HG03039 (cell line): ENCODE results near the gene ZNF846.
"Not testable (repeated sequence)": the region's sequence is repeated elsewhere in the genome, so short reads cannot be mapped to it uniquely, and the experiment has no call there.

Source experiments
- ATAC-seq: cut with Tn5 transposase; IDR thresholded peaks from one replicate; pipeline ENCODE4 v1.9.1; 2021; ENCODE audit warnings: mild to moderate bottlenecking, moderate library complexity; ENCODE audit not compliant: unreplicated experiment

Gene ZNF846

DNA sequence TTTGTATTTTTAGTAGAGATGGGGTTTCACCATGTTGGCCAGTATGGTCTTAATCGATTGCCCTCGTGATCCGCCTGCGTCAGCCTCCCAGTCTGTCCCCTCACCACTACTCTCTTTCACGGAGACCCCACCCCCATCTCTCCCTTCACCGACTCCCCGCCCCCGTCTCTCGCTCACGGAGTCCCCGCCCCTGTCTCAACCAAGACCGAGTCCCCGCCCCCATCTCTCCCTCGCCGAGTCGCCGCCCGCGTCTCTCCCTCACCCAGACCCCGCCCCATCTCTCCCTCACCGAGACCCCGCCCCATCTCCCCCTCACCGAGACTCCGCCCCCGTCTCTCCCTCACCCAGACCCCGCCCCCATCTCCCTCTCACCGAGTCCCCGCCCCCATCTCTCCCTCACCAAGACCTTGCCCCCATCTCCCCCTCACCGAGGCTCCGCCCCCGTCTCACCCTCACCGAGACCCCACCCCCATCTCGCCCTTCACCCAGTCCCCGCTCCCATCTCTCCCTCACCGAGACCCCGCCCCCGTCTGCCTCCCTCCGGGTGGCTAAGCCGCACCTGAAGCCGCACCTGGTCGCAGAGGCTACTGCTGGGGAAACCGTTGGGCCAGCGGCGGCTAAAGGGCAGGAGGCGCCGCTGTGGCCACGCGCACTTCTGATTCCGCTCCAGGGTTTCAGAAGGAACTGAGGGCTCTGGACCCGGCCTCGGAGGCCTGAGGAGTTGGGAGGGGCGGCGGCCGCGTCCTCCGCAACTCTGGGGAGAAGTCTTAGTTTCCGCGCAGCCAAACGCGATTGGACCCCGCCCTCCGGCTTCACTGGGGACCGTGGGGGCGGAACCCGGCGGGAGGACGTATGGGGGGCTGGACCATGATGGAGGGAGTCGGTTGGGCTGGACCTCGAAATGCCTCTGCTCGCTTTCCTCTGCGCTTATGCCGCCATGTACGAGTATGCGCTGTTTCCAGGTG, 17.1 kb upstream of the ZNF846 start:
- ATAC-seq, result peak; percentile 60

GRCh38 chr19:9784163-9784496, 15.6 kb upstream of the ZNF846 start:
- ATAC-seq, result not testable (repeated sequence)

GRCh38 chr19:9782338-9782737, 13.8 kb upstream of the ZNF846 start:
- ATAC-seq, result no peak

DNA sequence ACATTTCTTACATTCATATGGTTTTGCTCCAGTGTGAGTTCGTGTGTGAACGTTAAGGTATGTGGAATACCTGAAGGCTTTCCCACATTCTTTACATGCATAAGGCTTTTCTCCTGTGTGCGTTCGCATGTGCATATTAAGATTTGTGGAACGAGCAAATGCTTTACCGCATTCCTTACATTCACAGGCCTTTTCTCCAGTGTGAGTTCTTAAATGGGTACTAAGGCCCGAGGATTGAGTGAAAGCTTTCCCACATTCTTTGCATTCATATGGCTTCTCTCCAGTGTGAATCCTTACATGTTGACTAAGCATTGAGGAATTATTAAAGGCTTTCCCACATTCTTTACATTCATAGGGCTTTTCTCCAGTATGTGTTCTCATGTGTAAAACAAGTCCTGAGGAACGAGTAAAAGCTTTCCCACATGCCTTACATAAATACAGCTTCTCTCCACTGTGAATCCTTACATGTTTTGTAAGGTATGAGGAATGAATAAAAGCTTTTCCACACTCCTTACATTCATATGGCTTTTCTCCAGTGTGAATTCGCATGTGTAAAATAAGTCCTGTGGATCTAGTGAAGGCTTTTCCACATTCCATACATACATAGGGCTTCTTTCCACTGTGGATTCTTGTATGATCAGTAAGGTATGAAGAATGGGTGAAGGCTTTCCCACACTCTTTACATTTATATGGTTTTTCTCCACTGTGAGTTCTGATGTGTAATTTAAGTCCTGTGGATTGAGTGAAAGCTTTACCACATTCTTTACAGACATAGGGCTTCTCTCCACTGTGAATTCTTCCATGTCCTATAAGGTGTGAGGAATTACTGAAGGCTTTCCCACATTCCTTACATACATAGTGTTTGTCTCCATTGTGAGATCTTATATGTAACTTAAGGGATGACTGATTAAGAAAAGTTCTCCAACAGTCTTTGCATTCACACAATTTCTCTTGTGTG, 10.7 kb downstream of the ZNF846 start:
- ATAC-seq, result no peak

GRCh38 chr19:9752701-9753443, 15.7 kb downstream of the ZNF846 start:
- no peak for ATAC-seq

- no peak for ATAC-seq
These were observed 17.1 kb downstream of the ZNF846 start for GRCh38 chr19:9751446-9751845.

DNA sequence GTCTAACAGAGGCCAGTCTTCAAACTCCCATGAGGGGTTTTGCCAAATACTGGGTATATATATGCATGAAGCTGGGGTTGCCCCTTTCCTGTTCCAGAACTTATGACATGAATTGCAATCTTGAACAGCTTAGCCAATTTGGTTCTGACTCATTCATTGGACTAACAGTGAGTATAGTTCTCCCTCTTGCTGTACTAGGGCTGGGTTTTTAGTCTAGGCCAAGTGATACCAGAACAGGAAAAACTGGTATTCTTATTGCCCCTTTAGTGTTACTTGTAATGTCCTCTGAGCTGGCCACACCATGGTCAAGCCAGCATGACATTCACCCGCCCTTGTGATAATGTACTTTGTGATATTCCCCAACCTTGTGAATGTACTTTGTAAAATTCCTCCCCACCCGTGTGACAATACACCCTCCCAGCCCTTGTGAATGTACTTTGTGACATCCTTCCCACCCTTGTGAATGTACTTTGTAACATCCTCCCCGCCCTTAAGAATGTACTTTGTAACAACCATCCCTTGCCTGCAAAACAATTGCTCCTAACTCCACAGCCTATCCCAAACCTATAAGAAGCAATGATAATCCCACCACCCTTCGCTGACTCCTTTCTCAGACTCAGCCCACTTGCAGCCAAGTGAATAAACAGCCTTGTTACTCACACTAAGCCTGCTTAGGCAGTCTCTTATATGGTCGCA, 26.9 kb downstream of the ZNF846 start:
- ATAC-seq, result no peak

GRCh38 chr19:9735986-9736385, 32.6 kb downstream of the ZNF846 start:
- ATAC-seq, result no peak

GRCh38 chr19:9730056-9730455, 38.5 kb downstream of the ZNF846 start:
- ATAC-seq, result not testable (repeated sequence)

DNA sequence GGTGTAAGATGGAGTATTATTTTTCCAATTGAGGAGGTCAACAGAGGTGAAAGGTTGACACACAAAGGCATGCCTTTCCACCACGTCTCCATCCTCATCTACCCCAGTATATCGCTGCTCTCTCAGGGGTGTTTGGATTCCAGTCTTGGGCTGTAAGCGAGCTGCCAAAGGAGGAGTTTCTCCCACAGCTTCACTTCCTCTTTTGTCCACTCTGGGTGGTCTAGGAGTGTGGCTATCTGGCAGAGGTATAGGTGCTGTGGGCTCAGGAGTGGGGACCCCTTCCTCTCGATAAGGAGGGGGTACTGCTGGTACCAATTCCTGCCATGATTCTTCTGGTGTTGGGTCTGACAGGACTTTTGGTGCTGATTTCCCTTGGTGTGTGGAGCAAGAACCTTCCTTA, 39.4 kb downstream of the ZNF846 start:
- no peak for ATAC-seq

DNA sequence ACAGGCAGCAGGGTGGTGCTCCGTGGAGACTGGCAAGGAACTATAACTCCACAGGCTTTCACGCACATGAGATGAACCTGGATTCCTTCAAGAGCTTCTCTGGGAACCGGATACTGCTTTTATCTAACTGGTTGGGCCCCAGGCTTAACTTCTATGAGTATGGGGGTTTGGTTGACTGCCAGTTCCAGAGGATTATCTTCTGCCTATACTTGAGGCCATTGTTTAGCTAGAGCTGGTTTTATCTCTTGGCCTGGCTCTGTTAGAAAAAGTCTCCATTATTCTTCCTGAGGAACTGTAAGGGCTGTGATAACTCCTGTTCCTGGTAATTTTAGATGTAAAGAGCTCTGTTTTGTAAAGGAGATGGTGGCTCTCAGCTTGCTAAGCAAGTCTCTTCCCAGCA, 40.9 kb downstream of the ZNF846 start:
- ATAC-seq, result no peak

- ATAC-seq, result not testable (repeated sequence)
These were observed 42.9 kb downstream of the ZNF846 start for GRCh38 chr19:9725508-9726201.

GRCh38 chr19:9724157-9724556, 44.4 kb downstream of the ZNF846 start:
- ATAC-seq, result no peak

GRCh38 chr19:9721861-9722260, 46.7 kb downstream of the ZNF846 start:
- no peak for ATAC-seq

DNA sequence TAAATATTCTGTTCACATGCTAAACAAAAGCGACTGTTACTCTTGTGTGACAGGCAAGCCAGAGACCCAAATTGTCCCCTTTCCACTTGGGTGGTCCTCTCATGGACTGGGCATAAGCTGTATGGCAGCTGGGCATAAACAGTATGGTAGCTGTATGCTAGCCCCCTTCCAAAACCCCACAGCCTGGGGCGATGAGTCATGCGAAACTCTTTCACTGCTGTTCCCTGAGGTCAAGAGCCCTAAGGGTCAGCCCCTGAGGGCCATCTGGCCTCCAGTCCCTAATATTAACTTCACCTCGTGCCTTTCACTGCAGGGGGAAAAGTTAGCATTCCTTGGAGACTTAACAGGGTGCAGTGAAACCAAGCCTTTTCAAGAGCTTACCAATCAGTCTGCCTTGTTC, 48.0 kb downstream of the ZNF846 start:
- no peak for ATAC-seq

GRCh38 chr19:9711815-9712214, 56.7 kb downstream of the ZNF846 start:
- ATAC-seq, result no peak

GRCh38 chr19:9709305-9709704, 59.2 kb downstream of the ZNF846 start:
- no peak for ATAC-seq

DNA sequence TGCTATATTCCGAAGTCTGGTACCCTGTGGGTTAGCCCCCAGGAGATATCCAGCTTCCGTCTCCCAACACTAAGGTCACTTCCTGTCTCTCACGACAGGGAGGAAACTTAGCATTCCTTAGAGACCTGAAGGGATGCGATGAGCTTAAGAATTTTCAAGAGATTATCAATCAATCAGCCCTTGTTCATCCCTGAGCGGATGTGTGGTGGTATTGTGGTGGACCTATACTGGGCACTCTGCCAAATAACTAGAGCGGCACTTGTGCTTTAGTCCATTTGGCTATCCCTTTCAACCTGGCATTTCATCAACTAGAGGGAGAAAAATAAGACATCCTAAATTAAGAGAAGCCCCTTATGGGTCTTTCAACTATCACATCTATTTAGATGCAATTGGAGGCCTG, 62.7 kb downstream of the ZNF846 start:
- ATAC-seq, result no peak

DNA sequence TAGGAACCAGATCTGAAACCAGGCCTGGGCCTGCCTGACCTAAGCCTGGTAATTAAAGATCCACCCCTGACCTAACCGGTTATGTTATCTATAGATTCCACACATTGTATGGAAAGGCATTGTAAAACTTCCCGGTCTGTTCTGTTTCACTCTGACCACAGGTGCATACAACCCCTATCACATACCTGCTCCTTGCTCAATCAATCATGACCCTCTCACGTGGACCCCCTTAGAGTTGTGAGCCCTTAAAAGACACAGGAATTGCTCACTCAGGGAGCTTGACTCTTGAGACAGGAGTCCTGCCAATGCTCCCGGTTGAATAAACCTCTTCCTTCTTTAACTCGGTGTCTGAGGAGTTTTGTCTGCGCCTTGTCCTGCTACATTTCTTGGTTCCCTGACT, 66.4 kb downstream of the ZNF846 start:
- ATAC-seq, result no peak
